ENCODE results near the gene RALGPS1.

DNA sequence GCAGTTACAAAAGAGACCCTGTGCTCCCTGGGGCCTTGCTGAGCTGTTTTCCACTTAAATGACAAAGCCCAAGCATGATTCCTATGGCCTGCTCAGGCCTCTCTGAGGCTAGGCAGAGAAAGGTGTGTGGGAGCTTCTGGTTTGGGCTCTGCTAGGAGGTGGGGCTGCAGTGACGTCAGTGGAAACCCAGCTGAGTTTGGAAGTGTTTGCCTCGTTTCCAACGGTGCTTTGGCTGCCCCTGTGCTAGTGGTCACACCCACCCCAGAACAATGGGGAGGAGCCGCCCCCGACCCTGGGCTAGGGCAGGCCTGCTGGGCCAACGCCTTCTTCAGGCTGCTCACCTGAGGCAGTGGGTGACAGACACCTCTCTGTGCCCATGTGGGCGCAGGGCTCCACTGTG, 197.5 kb downstream of the RALGPS1 start:
- TF ChIP-seq, protein P1, sequence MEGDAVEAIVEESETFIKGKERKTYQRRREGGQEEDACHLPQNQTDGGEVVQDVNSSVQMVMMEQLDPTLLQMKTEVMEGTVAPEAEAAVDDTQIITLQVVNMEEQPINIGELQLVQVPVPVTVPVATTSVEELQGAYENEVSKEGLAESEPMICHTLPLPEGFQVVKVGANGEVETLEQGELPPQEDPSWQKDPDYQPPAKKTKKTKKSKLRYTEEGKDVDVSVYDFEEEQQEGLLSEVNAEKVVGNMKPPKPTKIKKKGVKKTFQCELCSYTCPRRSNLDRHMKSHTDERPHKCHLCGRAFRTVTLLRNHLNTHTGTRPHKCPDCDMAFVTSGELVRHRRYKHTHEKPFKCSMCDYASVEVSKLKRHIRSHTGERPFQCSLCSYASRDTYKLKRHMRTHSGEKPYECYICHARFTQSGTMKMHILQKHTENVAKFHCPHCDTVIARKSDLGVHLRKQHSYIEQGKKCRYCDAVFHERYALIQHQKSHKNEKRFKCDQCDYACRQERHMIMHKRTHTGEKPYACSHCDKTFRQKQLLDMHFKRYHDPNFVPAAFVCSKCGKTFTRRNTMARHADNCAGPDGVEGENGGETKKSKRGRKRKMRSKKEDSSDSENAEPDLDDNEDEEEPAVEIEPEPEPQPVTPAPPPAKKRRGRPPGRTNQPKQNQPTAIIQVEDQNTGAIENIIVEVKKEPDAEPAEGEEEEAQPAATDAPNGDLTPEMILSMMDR (IDR thresholded peaks at IDR 0.05; ENCODE audit: low read depth, low read length, poor library complexity, severe bottlenecking): no peak
- no peak for TF ChIP-seq EZH2phosphoT487 (IDR thresholded peaks at IDR 0.05; ENCODE audit: borderline replicate concordance, low read length)

All from DOHH2 (cell line).